Kidney epithelial cell (primary cell): Measurements from ENCODE around the gene NTM. TPM values are rescaled to one million over a fixed set of nuclear protein-coding genes. Genes with fewer than 3 reads are reported as not detected.

Experiments used
- DNase-seq: peaks from one replicate; pipeline ENCODE4 v3.0.0-alpha.2; 2010; ENCODE audit warnings: low read depth
- H3K27me3 ChIP-seq: 2 replicates; pipeline ENCODE4 v1.6.0; 2011; ENCODE audit warnings: low read length; ENCODE audit not compliant: control insufficient read depth, insufficient read depth
- H3K36me3 ChIP-seq: 2 replicates; pipeline ENCODE4 v1.5.1; 2011; ENCODE audit warnings: low read length; ENCODE audit not compliant: control insufficient read depth, insufficient read depth
- H3K4me3 ChIP-seq: 2 replicates; pipeline ENCODE4 v1.5.1; 2011; ENCODE audit warnings: low read depth, mild to moderate bottlenecking, control low read depth, low read length
- CTCF ChIP-seq: IDR thresholded peaks from 2 replicates; pipeline ENCODE4 v1.5.1; 2011; ENCODE audit warnings: mild to moderate bottlenecking, moderate library complexity, low read length, control low read depth, inconsistent platforms; ENCODE audit not compliant: insufficient read depth, poor library complexity, severe bottlenecking
- total RNA-seq: library from RNA; depleted of rRNA; stranded (reverse); fragments of >200 nt; gene quantifications from 2 replicates; pipeline ENCODE4 v1.2.3, GENCODE V29; 2015

The NTM gene
- total RNA-seq, 1 donor from 2014 or later, result 111 TPM

DNA sequence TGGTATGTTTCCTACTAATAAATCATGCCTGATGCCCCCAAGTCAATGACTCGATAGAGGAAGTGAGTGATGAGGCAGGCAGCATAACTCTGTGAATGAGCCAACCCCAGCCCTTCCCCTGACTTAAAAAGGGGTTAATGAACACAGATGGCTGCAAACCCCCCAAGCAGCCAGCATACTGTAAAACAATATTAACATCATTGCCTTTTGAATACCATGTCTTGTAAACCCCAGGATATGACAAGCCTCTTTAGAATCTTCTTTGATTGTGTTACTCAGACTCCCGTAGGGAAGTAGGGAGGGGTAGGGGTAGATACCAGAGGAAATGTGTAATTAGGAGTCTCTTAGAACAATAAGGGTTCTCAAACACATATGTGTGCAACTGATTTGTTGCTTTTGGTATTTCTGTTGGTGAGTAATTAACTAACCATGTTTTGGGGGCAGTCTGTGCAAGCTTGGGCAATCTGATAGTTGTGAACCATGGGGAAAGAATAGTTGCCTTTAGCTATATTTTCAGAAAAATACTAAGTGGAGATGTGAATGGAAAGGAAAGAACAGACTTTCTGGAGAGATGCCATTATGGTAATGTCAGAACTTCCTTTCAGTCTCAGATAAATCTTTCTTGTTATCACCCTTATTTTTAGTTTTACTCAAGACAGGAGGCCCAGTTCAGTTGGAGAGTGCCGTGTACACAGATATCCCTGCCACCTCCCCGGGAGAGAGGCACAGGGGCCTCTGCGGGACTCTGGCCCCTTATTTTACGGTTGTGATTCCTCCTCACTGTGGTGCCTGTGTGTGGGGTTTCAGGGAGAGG is 701.8 kb downstream of the NTM start:
- DNase-seq, result peak; percentile 97
- no peak for TF ChIP-seq CTCF
- Histone ChIP-seq H3K4me3 (no peak overlapping the region), H3K36me3 (no peaks in the 10 kb centered on the region), H3K27me3 (no peaks in the 10 kb centered on the region)

- no peaks in the 10 kb centered on the region for H3K27me3 ChIP-seq
- TF ChIP-seq CTCF, result no peak
- no peak for DNase-seq
- no peak overlapping the region for H3K4me3 ChIP-seq
- H3K36me3 ChIP-seq, result no peaks in the 10 kb centered on the region
Measured at GRCh38 chr11:132072858-132073211, 702.4 kb downstream of the NTM start.

GRCh38 chr11:132073787-132074186 is 703.4 kb downstream of the NTM start:
- Histone ChIP-seq H3K4me3 (no peak overlapping the region), H3K27me3 (no peaks in the 10 kb centered on the region), H3K36me3 (no peaks in the 10 kb centered on the region)
- TF ChIP-seq CTCF, result no peak
- no peak for DNase-seq

GRCh38 chr11:132075447-132075846 is 705.0 kb downstream of the NTM start:
- no peak for DNase-seq
- no peak for TF ChIP-seq CTCF
- H3K36me3 ChIP-seq, result no peaks in the 10 kb centered on the region

GRCh38 chr11:132077416-132077815 is 707.0 kb downstream of the NTM start:
- no peak for TF ChIP-seq CTCF
- H3K4me3 ChIP-seq, result no peak overlapping the region
- no peaks in the 10 kb centered on the region for H3K36me3 ChIP-seq
- H3K27me3 ChIP-seq, result no peaks in the 10 kb centered on the region
- no peak for DNase-seq

More at GRCh38 chr11:132075447-132075846, 705.0 kb downstream of the NTM start:
- Histone ChIP-seq H3K4me3 (no peak overlapping the region), H3K27me3 (no peaks in the 10 kb centered on the region)

DNA sequence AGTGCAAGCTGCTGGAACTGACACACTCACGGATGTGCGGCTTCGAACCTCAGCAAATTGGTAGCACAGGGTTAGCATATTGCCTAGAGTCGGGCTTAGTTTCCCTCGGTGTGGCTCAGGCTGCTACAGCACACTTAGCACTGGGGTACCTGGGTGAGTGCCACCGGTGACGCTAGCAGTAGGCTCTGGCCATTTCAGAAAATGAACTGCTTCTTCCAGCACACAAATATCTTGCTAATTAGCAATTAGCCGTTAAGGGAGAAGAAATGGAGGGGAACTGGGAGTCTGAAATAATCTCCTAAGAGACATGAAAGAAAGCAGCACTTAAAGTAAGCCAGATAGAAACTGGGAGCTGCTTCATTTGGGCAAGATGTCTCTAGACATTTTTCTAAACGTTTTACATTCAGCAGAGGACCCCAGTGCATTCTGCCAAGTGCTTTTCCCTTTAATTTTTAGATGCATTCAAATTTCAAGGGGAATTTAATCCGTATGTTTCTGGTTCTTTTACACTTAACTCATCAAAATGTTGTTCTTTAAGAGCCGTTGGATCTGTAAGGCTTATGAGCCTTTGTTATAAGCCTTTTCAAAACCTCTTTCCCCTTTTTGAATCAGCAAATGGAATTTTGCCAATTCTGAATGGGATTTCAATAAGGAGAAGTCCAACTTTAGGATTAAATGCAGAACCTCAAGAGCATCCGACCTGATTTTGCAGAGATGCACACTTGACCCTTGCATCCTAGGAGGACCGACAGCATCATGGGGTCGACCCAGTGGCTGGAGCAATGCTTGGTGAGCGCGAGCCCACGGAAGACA is 708.1 kb downstream of the NTM start:
- Histone ChIP-seq H3K4me3 (no peak overlapping the region), H3K36me3 (no peaks in the 10 kb centered on the region), H3K27me3 (no peaks in the 10 kb centered on the region)
- TF ChIP-seq CTCF, result no peak
- DNase-seq, result no peak
